Stimulated activated memory B cell treated with anti-CD40 and anti-IgM and Interleukin-4, amounts not matched to agents 10 μg/mL and 1 μg/mL and 100 μg/mL, for 72 hours (primary cell): ENCODE measurements around the gene DMAC1.

Experiments
- ATAC-seq: fragments of 150-1000 bp; cut with Tn5 transposase; 2 replicates; pipeline ENCODE4 v1.10.0; 2021
- H3K27ac Mint-ChIP-seq: one replicate; pipeline ENCODE4 v1.8.0; 2022; ENCODE audit warnings: mild to moderate bottlenecking, mixed read lengths
- H3K27me3 Mint-ChIP-seq: one replicate; pipeline ENCODE4 v1.8.0; 2022; ENCODE audit warnings: mixed read lengths
- H3K36me3 Mint-ChIP-seq: one replicate; pipeline ENCODE4 v1.8.0; 2022; ENCODE audit warnings: mixed read lengths
- H3K4me1 Mint-ChIP-seq: one replicate; pipeline ENCODE4 v1.8.0; 2022; ENCODE audit warnings: mixed read lengths
- H3K4me3 Mint-ChIP-seq: one replicate; pipeline ENCODE4 v1.8.0; 2022; ENCODE audit warnings: mild to moderate bottlenecking, moderate library complexity, mixed read lengths
- H3K9me3 Mint-ChIP-seq: one replicate; pipeline ENCODE4 v1.8.0; 2022; ENCODE audit warnings: mixed read lengths

Gene DMAC1

GRCh38 chr9:7756088-7756487 is 43.5 kb downstream of the DMAC1 start:
- peaks cover 7% of the 10 kb centered on the region for H3K4me1 Mint-ChIP-seq
- no peak overlapping the region for H3K4me3 Mint-ChIP-seq
- no peaks in the 10 kb centered on the region for H3K36me3 Mint-ChIP-seq
- H3K27me3 Mint-ChIP-seq: no peaks in the 10 kb centered on the region
- H3K9me3 Mint-ChIP-seq: no peaks in the 10 kb centered on the region
- ATAC-seq: peak; percentile 73
- no peak overlapping the region for H3K27ac Mint-ChIP-seq

GRCh38 chr9:7752481-7752880 is 47.1 kb downstream of the DMAC1 start:
- ATAC-seq: no peak
- no peaks in the 10 kb centered on the region for H3K9me3 Mint-ChIP-seq
- peaks cover 7% of the 10 kb centered on the region for H3K4me1 Mint-ChIP-seq
- no peak overlapping the region for H3K27ac Mint-ChIP-seq
- no peak overlapping the region for H3K4me3 Mint-ChIP-seq
- H3K36me3 Mint-ChIP-seq: no peaks in the 10 kb centered on the region
- no peaks in the 10 kb centered on the region for H3K27me3 Mint-ChIP-seq
